WTC11 (cell line): ENCODE measurements around the gene ILDR2. TPM values are rescaled to one million over a fixed set of nuclear protein-coding genes. Genes with fewer than 3 reads are reported as not detected.

Source experiments
- ATAC-seq: fragments of 200-7000 bp; cut with Tn5 transposase; 2 replicates; pipeline ENCODE4 v1.10.0; 2021; ENCODE audit warnings: mild to moderate bottlenecking, moderate library complexity
- CTCF ChIA-PET: fragments of 300-600 bp; sonication (Branson Sonifier 250); formaldehyde crosslinking; loops from one replicate; lab custom pipeline; 2021; ENCODE audit warnings: antibody characterized with exemption; lab: Charles Lee
- POLR2A ChIA-PET: fragments of 350-600 bp; sonication (Branson Sonifier 250); formaldehyde crosslinking; loops from one replicate; lab custom pipeline; 2021; ENCODE audit warnings: antibody characterized with exemption; lab: Charles Lee
- DNase-seq: peaks from one replicate; pipeline ENCODE4 v3.0.0; 2021; ENCODE audit warnings: low spot score
- H3K27ac Mint-ChIP-seq: 2 replicates; pipeline ENCODE4 v1.8.0; 2021; ENCODE audit warnings: mixed read lengths
- H3K27me3 Mint-ChIP-seq: 2 replicates; pipeline ENCODE4 v1.8.0; 2021; ENCODE audit warnings: low read depth, mild to moderate bottlenecking, moderate library complexity, mixed read lengths
- H3K36me3 Mint-ChIP-seq: 2 replicates; pipeline ENCODE4 v1.8.0; 2021; ENCODE audit warnings: mixed read lengths
- H3K4me1 Mint-ChIP-seq: 2 replicates; pipeline ENCODE4 v1.8.0; 2022; ENCODE audit warnings: mixed read lengths
- H3K4me3 Mint-ChIP-seq: 2 replicates; pipeline ENCODE4 v1.8.0; 2021; ENCODE audit warnings: mild to moderate bottlenecking, moderate library complexity, mixed read lengths
- H3K9me3 Mint-ChIP-seq: 2 replicates; pipeline ENCODE4 v1.8.0; 2021; ENCODE audit warnings: mixed read lengths
- CDX4 ChIP-seq: fragments of 250-450 bp; sonication (Bioruptor Pico); IDR thresholded peaks from 2 replicates; pipeline ENCODE4 v1.9.0; 2021; ENCODE audit warnings: moderate library complexity, mild to moderate bottlenecking, inconsistent platforms, borderline replicate concordance
- CREB1 ChIP-seq: sonication (generic); formaldehyde crosslinking; IDR thresholded peaks from 2 replicates; pipeline ENCODE4 v1.8.0; 2023; ENCODE audit warnings: mild to moderate bottlenecking, missing genetic modification reagents
- E2F1 ChIP-seq: sonication (generic); formaldehyde crosslinking; IDR thresholded peaks from 2 replicates; pipeline ENCODE4 v1.8.0; 2022; ENCODE audit warnings: mild to moderate bottlenecking, missing genetic modification reagents
- E2F5 ChIP-seq: sonication (generic); formaldehyde crosslinking; IDR thresholded peaks from 2 replicates; pipeline ENCODE4 v1.8.1; 2022; ENCODE audit warnings: mild to moderate bottlenecking, moderate library complexity, missing genetic modification reagents
- HMGXB4 ChIP-seq: sonication (generic); formaldehyde crosslinking; IDR thresholded peaks from 2 replicates; pipeline ENCODE4 v1.8.1; 2023; ENCODE audit warnings: mild to moderate bottlenecking, moderate library complexity, missing genetic modification reagents
- IRF1 ChIP-seq: sonication (generic); formaldehyde crosslinking; IDR thresholded peaks from 2 replicates; pipeline ENCODE4 v1.8.0; 2023; ENCODE audit warnings: missing genetic modification reagents
- MYBL2 ChIP-seq: sonication (generic); formaldehyde crosslinking; IDR thresholded peaks from 2 replicates; pipeline ENCODE4 v1.8.1; 2023; ENCODE audit warnings: mild to moderate bottlenecking, moderate library complexity, missing genetic modification reagents
- NR2C2 ChIP-seq: sonication (generic); formaldehyde crosslinking; IDR thresholded peaks from 2 replicates; pipeline ENCODE4 v1.8.0; 2022; ENCODE audit warnings: mild to moderate bottlenecking, missing genetic modification reagents
- NR3C1 ChIP-seq: sonication (generic); formaldehyde crosslinking; conservative IDR thresholded peaks from 2 replicates; pipeline ENCODE4 v1.8.1; 2023; ENCODE audit warnings: low read depth, mild to moderate bottlenecking, missing genetic modification reagents
- RELA ChIP-seq: sonication (generic); formaldehyde crosslinking; IDR thresholded peaks from 2 replicates; pipeline ENCODE4 v1.8.1; 2022; ENCODE audit warnings: missing genetic modification reagents, mild to moderate bottlenecking, borderline replicate concordance
- RORB ChIP-seq: fragments of 250-450 bp; sonication (Bioruptor Pico); IDR thresholded peaks from 2 replicates; pipeline ENCODE4 v1.9.0; 2021; ENCODE audit warnings: mild to moderate bottlenecking
- SOX15 ChIP-seq: fragments of 250-450 bp; sonication (Bioruptor Pico); IDR thresholded peaks from 2 replicates; pipeline ENCODE4 v1.9.0; 2021; ENCODE audit warnings: mild to moderate bottlenecking
- USF2 ChIP-seq: sonication (generic); formaldehyde crosslinking; IDR thresholded peaks from 2 replicates; pipeline ENCODE4 v1.8.1; 2023; ENCODE audit warnings: mild to moderate bottlenecking, missing genetic modification reagents, moderate library complexity
- ZBTB21 ChIP-seq: sonication (generic); formaldehyde crosslinking; IDR thresholded peaks from 2 replicates; pipeline ENCODE4 v1.8.1; 2023; ENCODE audit warnings: mild to moderate bottlenecking, missing genetic modification reagents, borderline replicate concordance
- ZNF281 ChIP-seq: sonication (generic); formaldehyde crosslinking; IDR thresholded peaks from 2 replicates; pipeline ENCODE4 v1.8.0; 2023; ENCODE audit warnings: mild to moderate bottlenecking, missing genetic modification reagents
- ZNF396 ChIP-seq: fragments of 250-450 bp; sonication (Bioruptor Pico); IDR thresholded peaks from 2 replicates; pipeline ENCODE4 v1.8.0; 2021; ENCODE audit warnings: mild to moderate bottlenecking, moderate library complexity, borderline replicate concordance
- ZNF425 ChIP-seq: fragments of 250-450 bp; sonication (Bioruptor Pico); conservative IDR thresholded peaks from 2 replicates; pipeline ENCODE4 v1.9.0; 2021; ENCODE audit warnings: mild to moderate bottlenecking
- ZSCAN18 ChIP-seq: fragments of 250-450 bp; sonication (Bioruptor Pico); IDR thresholded peaks from 2 replicates; pipeline ENCODE4 v2.1.2; 2022; ENCODE audit warnings: mild to moderate bottlenecking, moderate library complexity
- total RNA-seq: library from RNA; stranded (reverse); gene quantifications from 3 replicates; pipeline ENCODE4 v1.2.3, GENCODE V29; 2021

ILDR2 gene
- total RNA-seq, 1 experiment from 2014 or later = 1.6 TPM

GRCh38 chr1:166933140-166933539, 42.2 kb downstream of the ILDR2 start:
- H3K27ac Mint-ChIP-seq = no peak overlapping the region
- H3K4me1 Mint-ChIP-seq = peaks cover 19% of the 10 kb centered on the region
- no peaks in the 10 kb centered on the region; the same call in 1 of the 2 replicates for H3K27me3 Mint-ChIP-seq
- no peak overlapping the region for H3K4me3 Mint-ChIP-seq
- ATAC-seq = no peak
- no peaks in the 10 kb centered on the region for H3K36me3 Mint-ChIP-seq
- no peak for TF ChIP-seq NR2C2 (CRISPR knock-in tag)
- no peak for TF ChIP-seq IRF1 (CRISPR knock-in tag)
- TF ChIP-seq SOX15 = no peak
- no peak for TF ChIP-seq CDX4 (CRISPR knock-in tag)
- TF ChIP-seq E2F1 = no peak
- H3K9me3 Mint-ChIP-seq = no peaks in the 10 kb centered on the region
- ChIA-PET CTCF (no interaction called here), POLR2A (no interaction called here)
- no peak for DNase-seq

GRCh38 chr1:166929911-166930310, 45.4 kb downstream of the ILDR2 start:
- Mint-ChIP-seq H3K27me3 (peaks cover 2% of the 10 kb centered on the region; the same call in 1 of the 2 replicates), H3K4me1 (peaks cover 25% of the 10 kb centered on the region), H3K4me3 (no peak overlapping the region), H3K36me3 (no peaks in the 10 kb centered on the region)
- TF ChIP-seq MYBL2 (CRISPR knock-in tag) (no peak), E2F5 (no peak), RORB (no peak), NR3C1 (CRISPR knock-in tag) (no peak), ZNF396 (CRISPR knock-in tag) (no peak), ZSCAN18 (CRISPR knock-in tag) (no peak), HMGXB4 (CRISPR knock-in tag) (no peak), CREB1 (no peak), CDX4 (CRISPR knock-in tag) (no peak), RELA (CRISPR knock-in tag) (no peak), ZNF281 (no peak), ZBTB21 (no peak), USF2 (CRISPR knock-in tag) (no peak), ZNF425 (no peak)
- TF ChIP-seq, all 79 proteins: peak for 0
- CTCF ChIA-PET = no interaction called here
- ATAC-seq (no peak), DNase-seq (no peak)
- H3K9me3 Mint-ChIP-seq = peaks cover 4% of the 10 kb centered on the region; the same call in 1 of the 2 replicates
- no peak overlapping the region for H3K27ac Mint-ChIP-seq
- POLR2A ChIA-PET = no interaction called here
